Vagina (tissue), 2 donors: ENCODE measurements around the gene BEAN1. TPM values are rescaled to one million over a fixed set of nuclear protein-coding genes. Genes with fewer than 3 reads are reported as not detected.

Experiments used
- DNase-seq, 2 donors: peaks; one replicate each; pipeline ENCODE4 v3.0.0-alpha.2; 2017; ENCODE audit errors: extremely low spot score in 2 of 2
- H3K27ac ChIP-seq: fragments of 200-600 bp; sonication (generic); one replicate; pipeline ENCODE4 v1.5.1; 2019
- H3K27me3 ChIP-seq: fragments of 200-600 bp; sonication (generic); one replicate; pipeline ENCODE4 v1.5.1; 2019
- H3K36me3 ChIP-seq, 2 donors: fragments of 200-600 bp; sonication (generic); one replicate each; pipeline ENCODE4 v1.5.1; 2017 to 2019
- H3K4me1 ChIP-seq: fragments of 200-600 bp; sonication (generic); one replicate; pipeline ENCODE4 v1.5.1; 2019
- H3K4me3 ChIP-seq, 2 donors: fragments of 200-600 bp; sonication (generic); 1 replicate in 1 of 2; 2 replicates in 1 of 2; pipeline ENCODE4 v1.5.1; 2016 to 2019
- H3K9me3 ChIP-seq: fragments of 200-600 bp; sonication (generic); one replicate; pipeline ENCODE4 v1.5.1; 2019
- POLR2A ChIP-seq, 2 donors: fragments of 450-650 bp; IDR thresholded peaks; one replicate each; pipeline ENCODE4 v1.6.1; 2017; ENCODE audit warnings: antibody characterized with exemption in 2 of 2, mild to moderate bottlenecking in 2 of 2, moderate library complexity in 2 of 2
- POLR2AphosphoS5 ChIP-seq, 2 donors: sonication (generic); formaldehyde crosslinking; IDR thresholded peaks; one replicate each; pipeline ENCODE4 v1.9.0; 2017; ENCODE audit warnings: antibody characterized with exemption in 2 of 2, mild to moderate bottlenecking in 2 of 2, low read depth in 1 of 2; ENCODE audit not compliant: insufficient read depth in 1 of 2
- intact Hi-C: fragments of 100-400 bp; cut with DNase I; formaldehyde crosslinking; loops from one replicate; pipeline ENCODE4 v1.15.1; 2023
- total RNA-seq: library from RNA; depleted of rRNA; stranded (reverse); fragments of >200 nt; gene quantifications from one replicate; pipeline ENCODE4 v1.2.3, GENCODE V29; 2016
- TF ChIP-seq, protein P1 (sequence below), 3 experiments: fragments of 450-650 bp in 2 of 3; fragments of 200-600 bp in 1 of 3; sonication (generic) in 1 of 3; IDR thresholded peaks; one replicate each; pipeline ENCODE4 v1.5.1; 2017 to 2019; ENCODE audit warnings: antibody characterized with exemption in 3 of 3, mild to moderate bottlenecking in 2 of 3, moderate library complexity in 2 of 3

Gene BEAN1
- total RNA-seq, 1 donor from 2014 or later: not detected

DNA sequence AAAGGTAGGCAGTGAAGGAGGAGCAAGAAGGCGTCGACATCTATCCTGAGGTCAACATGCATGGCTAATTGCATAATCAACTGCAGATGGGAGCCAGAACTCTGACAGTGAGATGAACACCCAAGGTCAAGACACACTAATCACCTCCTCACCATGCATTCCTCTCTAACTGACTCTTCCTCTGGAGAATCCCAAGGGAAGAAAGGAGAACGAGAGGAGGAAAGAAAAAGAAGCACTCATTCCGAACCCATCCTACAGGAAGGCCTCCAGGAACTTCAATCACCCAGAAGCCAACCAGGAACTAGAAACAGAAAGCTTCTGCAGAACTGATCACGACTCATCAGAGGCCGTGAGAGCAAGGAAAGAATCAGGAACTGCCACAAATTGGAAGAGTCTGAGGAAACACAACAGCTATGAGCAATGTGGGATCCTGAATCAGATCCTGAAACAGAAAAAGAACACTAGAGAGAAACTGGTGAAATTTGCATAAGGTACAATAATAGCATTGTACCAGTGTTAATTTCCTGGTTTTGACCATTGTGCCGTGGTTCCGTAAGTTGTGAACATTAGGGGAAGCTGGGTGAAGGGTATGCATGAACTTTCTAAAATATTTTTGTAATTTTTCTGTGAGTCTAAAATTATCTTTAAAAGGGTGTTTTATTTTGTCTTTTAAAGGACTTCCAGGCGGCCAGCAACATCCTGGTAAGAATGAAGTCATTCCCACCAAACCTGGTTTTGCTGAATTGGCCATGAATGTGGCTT, 10.0 kb upstream of the BEAN1 start:
- H3K9me3 ChIP-seq: no peaks in the 10 kb centered on the region
- TF ChIP-seq POLR2AphosphoS5 (IDR thresholded peaks at IDR 0.05; ENCODE audit: insufficient read depth in 1 of 2, low read depth in 1 of 2) (no peak), POLR2A (IDR thresholded peaks at IDR 0.05) (no peak)
- TF ChIP-seq, protein P1, sequence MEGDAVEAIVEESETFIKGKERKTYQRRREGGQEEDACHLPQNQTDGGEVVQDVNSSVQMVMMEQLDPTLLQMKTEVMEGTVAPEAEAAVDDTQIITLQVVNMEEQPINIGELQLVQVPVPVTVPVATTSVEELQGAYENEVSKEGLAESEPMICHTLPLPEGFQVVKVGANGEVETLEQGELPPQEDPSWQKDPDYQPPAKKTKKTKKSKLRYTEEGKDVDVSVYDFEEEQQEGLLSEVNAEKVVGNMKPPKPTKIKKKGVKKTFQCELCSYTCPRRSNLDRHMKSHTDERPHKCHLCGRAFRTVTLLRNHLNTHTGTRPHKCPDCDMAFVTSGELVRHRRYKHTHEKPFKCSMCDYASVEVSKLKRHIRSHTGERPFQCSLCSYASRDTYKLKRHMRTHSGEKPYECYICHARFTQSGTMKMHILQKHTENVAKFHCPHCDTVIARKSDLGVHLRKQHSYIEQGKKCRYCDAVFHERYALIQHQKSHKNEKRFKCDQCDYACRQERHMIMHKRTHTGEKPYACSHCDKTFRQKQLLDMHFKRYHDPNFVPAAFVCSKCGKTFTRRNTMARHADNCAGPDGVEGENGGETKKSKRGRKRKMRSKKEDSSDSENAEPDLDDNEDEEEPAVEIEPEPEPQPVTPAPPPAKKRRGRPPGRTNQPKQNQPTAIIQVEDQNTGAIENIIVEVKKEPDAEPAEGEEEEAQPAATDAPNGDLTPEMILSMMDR (IDR thresholded peaks at IDR 0.05): no peak
- no peak overlapping the region for H3K4me3 ChIP-seq
- peak in 1 of 2 donors; percentile 89 for DNase-seq
- no peak overlapping the region for H3K27ac ChIP-seq
- H3K36me3 ChIP-seq: no peaks in the 10 kb centered on the region
- no peaks in the 10 kb centered on the region for H3K27me3 ChIP-seq
- intact Hi-C loops: no loop called here
- H3K4me1 ChIP-seq: no peaks in the 10 kb centered on the region

DNA sequence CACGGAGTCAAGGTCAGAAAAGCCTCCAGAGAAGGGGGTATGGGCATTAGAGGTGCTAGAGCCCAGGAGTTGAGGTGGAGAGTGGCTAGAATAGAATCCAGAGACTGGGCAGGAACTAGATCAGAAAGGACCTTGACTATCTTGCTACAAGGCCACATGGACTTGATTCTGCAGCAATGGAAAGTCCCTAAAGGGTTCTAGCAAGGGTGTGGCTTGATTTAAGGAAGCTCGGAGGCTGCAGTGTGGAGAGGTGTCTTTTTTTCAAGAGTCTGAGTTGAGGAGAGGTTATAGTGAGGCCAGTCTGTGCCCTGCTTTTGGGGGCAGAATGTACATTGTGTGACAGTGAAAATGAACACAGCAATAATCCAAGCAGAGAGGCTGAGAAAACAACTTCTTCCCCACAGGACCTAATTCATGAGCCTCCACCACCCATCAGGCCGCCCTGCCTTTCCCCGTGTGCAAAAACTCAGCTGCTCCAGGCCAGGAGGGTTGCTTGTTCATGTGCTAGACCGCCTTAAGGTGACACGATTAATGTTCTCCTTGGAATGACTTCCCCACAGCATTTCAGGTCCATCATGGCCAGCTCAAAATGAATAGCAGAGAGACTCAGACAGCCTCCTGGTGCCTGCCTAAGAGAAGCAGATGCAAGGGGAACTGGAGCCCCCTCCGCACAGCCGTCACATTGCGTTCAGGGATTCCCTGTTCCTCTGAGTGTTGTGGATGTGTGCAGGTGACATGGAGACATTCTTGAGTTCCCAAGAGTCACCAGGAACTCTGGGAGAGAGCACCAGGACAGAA, 8.7 kb upstream of the BEAN1 start:
- Histone ChIP-seq H3K4me1 (no peaks in the 10 kb centered on the region), H3K9me3 (no peaks in the 10 kb centered on the region), H3K27ac (no peak overlapping the region), H3K4me3 (no peak overlapping the region), H3K27me3 (no peaks in the 10 kb centered on the region), H3K36me3 (no peaks in the 10 kb centered on the region)
- intact Hi-C loops: no loop called here
- TF ChIP-seq POLR2A (IDR thresholded peaks at IDR 0.05): no peak
- TF ChIP-seq, protein P1 (IDR thresholded peaks at IDR 0.05): no peak
- TF ChIP-seq POLR2AphosphoS5 (IDR thresholded peaks at IDR 0.05; ENCODE audit: insufficient read depth in 1 of 2, low read depth in 1 of 2): no peak
- DNase-seq: peak; percentile 58 to 82

DNA sequence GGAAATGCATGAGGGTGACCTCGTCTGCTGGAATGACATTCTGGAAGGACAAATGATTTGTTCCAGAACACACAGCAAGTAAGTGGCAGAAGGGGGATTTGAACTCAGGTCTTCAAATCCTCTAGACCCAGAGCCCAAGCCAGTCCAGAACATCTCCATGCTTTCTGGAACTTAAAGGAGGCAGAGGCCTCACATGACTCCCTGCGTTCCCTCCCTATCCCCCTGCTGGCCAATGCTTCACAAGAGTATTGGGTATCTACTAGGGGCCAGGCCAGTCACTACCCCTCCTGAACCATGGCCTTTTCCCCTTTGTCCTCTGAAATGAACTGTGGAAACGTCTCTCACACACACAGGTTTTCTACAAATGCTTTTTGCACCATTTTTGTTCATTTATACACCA, 7.6 kb upstream of the BEAN1 start:
- Histone ChIP-seq H3K27me3 (no peaks in the 10 kb centered on the region), H3K9me3 (no peaks in the 10 kb centered on the region), H3K36me3 (no peaks in the 10 kb centered on the region), H3K4me3 (no peak overlapping the region), H3K27ac (no peak overlapping the region), H3K4me1 (no peaks in the 10 kb centered on the region)
- TF ChIP-seq, protein P1 (IDR thresholded peaks at IDR 0.05): no peak
- TF ChIP-seq POLR2AphosphoS5 (IDR thresholded peaks at IDR 0.05; ENCODE audit: insufficient read depth in 1 of 2, low read depth in 1 of 2) (no peak), POLR2A (IDR thresholded peaks at IDR 0.05) (no peak)
- DNase-seq: no peak
- intact Hi-C loops: no loop called here

DNA sequence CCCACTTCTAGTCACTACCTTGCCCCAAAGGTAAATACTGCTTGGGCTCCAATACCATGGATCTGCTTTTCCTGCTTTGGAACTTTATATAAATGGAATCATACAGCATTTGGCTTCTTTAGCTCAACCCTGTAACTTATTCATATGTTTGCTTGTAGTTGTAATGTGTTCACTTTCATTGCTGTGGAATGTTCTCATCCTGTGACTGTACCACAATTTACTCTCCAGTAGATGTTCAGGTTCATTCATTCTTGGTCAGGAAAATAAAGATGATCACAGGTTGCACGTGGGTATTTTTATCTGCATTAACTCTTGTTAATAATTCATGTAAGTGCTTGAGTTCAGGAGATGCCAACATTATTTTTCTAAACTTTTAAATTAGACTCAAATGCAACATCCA, 6.7 kb upstream of the BEAN1 start:
- no peaks in the 10 kb centered on the region for H3K36me3 ChIP-seq
- no peak overlapping the region for H3K4me3 ChIP-seq
- intact Hi-C loops: no loop called here
- H3K9me3 ChIP-seq: no peaks in the 10 kb centered on the region
- no peaks in the 10 kb centered on the region for H3K4me1 ChIP-seq
- DNase-seq: no peak
- TF ChIP-seq POLR2A (IDR thresholded peaks at IDR 0.05) (no peak), POLR2AphosphoS5 (IDR thresholded peaks at IDR 0.05; ENCODE audit: insufficient read depth in 1 of 2, low read depth in 1 of 2) (no peak)
- TF ChIP-seq, protein P1 (IDR thresholded peaks at IDR 0.05): no peak
- H3K27me3 ChIP-seq: no peaks in the 10 kb centered on the region
- H3K27ac ChIP-seq: no peak overlapping the region

DNA sequence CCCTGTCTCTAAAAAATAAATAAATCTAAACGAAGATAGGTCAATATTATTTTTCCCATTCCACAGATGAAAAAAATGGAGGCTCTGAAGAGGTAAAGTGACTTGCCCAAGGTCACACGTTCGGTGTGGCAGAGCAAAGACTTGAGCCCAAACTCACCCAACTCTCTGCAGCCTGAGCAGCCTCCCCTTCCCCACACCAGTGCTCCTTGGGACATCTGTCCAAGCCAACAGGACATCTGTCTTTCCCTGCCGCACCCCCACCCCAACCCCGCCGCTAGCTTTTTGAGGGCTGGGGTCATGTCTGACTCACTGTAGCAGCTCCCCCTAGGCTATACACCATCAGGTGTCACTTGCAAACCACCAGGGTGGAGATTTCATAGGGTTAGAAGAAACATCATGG, 5.2 kb upstream of the BEAN1 start:
- no peaks in the 10 kb centered on the region for H3K27me3 ChIP-seq
- intact Hi-C loops: no loop called here
- no peak for DNase-seq
- no peak overlapping the region for H3K27ac ChIP-seq
- no peaks in the 10 kb centered on the region for H3K9me3 ChIP-seq
- peaks cover 9% of the 10 kb centered on the region for H3K4me1 ChIP-seq
- no peaks in the 10 kb centered on the region for H3K36me3 ChIP-seq
- TF ChIP-seq, protein P1 (IDR thresholded peaks at IDR 0.05): no peak
- TF ChIP-seq POLR2A (IDR thresholded peaks at IDR 0.05) (no peak), POLR2AphosphoS5 (IDR thresholded peaks at IDR 0.05; ENCODE audit: insufficient read depth in 1 of 2, low read depth in 1 of 2) (no peak)
- H3K4me3 ChIP-seq: no peak overlapping the region
